HG02870 (cell line): ENCODE data around the gene SPECC1.
"Not testable (repeated sequence)": the region's sequence is repeated elsewhere in the genome, so short reads cannot be mapped to it uniquely, and the experiment has no call there.

Experiments used
- ATAC-seq: cut with Tn5 transposase; IDR thresholded peaks from one replicate; pipeline ENCODE4 v1.9.1; 2021; ENCODE audit warnings: mild to moderate bottlenecking, moderate library complexity; ENCODE audit not compliant: unreplicated experiment

SPECC1 gene

DNA sequence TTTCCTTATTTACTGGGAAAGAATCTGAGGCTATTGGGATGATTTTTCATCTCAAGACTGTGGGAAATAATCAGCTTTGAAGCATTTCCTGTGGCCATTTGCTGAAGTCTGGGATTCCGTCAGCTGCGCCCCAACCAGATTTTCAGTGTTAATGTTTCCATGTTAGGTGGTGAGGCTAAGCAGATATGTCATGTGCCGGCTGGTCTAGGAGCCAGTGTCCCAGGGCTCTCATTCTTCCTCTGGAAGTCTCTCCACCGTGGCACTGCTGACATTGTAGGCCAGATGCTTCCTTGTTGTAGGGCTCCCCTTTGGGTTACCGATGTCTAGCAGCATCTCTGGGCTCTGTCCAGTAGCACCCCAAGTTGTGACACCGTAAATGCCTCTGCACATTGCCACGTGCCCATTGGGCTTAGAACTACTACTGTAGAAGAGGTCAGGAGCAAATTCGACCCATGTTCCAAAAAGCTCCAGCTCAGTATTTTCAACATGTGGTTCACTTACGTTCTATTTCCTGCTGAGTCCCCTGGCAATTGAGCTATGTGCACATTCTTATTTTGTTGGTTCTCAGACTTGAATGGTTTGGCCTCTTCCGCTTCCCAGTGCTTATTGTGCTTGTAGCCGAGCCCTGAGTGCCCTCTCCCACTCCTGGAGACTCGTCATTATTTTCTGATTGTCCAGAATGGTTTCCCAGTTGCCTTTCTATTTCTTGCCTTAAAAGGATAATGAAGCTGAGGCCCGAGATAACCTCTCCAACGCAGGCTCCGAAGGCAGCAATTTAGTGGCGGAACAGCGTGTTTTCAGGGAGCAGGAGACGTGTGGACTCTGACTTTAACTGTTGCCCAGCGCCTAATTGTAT, 82.2 kb downstream of the SPECC1 start:
- no peak for ATAC-seq

DNA sequence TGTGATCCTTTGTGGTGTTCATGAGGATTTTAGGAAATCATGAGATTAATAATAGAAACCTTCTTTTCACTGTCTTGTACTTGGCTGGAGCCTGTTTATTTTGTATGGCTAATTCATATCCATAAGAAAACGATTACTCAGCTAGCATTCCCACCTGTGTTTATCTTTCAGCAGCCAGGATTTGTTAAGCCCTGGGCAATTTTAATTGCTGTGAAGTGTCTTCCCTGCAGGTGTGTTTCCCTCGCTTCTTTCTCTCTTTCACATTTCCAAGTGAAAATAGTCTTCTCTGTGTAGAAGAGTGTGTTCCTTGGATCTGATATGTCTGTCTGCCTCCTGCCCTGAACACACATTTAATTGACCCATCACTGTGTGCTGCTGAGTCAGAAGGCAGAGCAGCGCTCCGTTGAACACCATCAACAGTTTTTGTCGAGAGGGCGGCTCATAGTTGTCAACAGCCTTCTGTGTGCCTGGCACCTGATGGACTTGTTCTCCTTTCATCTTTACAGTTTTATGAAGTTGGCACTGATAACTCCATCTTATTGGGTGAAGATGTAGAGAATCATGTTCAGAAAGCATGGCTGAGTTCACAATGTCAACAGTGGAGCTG, 83.2 kb downstream of the SPECC1 start:
- no peak for ATAC-seq

DNA sequence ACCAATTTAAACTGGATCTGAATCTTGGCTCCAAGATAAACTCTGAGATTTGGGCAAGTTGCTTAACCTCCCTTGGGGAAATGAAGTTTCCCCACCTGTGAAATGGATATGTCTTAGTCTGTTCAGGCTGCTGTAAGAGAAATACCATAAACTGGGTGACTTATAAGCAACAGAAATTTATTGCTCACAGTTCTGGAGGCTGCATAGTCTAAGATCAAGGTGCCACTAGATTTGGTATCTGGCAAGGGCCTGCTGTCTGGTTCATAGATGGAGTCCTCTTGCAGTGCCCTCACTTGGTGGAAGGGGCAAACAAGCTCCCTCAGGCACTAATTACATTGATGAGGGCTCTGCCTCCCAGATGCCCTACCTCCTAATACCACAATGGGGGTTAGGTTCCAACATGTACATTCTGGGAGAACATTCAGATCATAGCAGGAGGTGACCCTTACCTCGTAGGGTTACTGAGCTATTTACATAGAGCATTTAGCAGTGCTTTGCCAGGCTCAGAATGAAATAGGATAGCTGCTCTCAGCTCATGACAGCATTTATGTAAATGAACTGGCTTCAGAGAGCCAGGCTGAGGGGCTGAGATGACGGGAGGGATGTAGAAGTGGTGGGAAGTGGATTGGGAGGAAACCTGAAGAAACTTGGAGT, 83.9 kb downstream of the SPECC1 start:
- no peak for ATAC-seq

DNA sequence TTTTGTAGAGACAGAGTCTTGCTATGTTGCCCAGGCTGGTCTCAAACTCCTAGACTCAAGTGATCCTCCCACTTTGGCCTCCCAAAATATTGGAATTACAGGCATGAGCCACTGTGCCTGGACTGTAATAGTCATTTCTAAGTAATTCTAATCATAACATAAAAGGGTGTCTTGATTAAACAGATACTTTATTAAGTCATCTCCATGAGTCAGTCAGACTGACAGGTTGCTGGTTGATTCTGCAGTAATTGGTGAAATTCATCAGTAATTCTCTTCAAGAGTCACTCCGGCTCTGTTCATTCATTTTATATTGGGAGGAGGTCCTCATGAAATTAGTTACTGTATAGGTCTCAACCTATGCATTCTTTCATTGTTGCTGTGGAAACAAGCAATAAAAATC, 85.6 kb downstream of the SPECC1 start:
- no peak for ATAC-seq

DNA sequence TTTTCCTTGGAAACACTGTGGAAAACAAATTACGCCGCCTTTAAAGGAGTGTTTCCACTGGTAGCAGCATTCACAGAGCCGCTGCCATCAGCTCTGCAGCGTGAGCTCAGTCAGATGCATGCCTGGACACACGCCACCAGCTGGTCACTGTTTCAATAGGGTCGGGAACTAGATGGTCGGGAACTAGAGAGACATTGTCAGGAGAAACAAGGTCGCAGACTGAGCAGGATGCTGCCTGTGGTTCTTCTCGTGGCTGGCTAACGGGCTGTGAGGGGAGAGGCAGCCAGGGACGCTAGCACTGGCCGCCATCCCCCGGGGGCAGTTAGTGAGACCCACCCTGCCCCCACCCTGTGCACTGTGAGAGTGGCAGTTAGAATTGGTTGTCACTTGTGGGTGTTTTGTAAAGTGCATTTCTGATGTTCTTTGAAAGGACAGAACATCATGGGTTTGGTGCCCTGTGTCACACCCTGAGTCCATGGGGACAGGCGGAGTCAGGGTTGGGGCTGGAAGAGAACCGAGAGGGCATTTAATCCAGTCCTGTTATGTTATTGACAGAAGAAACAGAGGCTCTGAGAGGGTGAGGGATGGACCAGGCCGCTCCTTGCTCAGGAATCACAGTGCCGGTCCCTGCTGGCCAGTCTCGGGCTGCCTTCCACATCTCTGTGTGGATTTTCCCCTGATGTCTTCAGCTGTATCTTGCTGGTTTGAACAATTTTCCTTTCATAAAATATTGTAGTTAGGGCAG, 86.3 kb downstream of the SPECC1 start:
- no peak for ATAC-seq

DNA sequence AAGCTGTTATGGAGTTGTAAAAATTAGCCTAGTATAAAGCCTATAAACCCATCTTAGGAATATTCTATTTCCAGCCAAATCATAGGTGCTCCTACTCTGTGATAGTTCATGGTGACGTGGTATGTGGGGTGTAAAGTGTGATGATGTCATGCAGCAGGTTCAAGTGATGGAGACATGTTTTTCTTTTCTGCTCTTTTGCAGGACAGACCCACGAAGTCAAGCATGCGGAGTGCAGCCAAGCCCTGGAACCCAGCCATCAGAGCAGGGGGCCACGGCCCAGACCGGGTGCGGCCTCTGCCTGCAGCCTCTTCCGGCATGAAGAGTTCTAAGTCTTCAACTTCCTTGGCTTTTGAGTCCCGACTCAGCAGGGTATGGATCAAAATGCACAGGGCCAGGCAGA, 87.3 kb downstream of the SPECC1 start:
- no peak for ATAC-seq

DNA sequence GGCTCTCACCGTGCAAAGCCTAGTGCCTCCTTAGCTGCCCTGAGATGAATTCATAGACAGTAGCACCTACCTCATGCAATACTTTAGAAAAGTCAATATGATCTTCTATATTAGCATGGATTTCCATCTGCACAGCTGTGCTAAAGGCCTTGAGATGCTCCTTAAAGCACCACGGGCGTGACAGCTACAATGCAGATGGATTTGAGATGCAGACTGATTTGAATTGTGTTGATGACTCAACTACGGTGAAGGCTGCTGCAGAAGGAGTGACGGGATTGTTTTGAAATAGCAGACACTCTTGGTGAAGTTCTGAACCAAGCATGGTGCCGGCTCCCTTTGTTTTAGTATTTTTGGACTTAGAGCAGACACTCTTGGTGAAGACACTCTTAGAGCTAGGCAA, 88.2 kb downstream of the SPECC1 start:
- no peak for ATAC-seq

DNA sequence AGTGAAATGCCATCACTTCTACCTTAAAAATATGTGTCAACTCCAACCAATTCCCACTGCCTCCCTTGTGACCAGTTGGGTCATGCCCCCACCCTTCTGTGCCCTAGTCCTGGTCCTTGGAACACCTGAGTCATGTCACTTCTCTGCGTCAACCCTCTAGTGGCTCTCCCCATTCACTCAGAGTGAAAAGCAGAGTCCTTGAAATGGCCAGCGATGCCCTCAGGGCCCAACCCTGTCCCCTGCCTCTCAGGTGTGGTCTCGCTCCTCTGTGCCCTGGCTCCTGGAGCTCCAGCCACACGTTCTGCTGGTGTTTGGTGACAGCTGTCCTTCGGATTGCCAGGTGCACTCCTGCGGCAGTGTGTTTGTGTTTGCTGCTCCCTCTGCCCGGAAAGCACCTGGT, 89.2 kb downstream of the SPECC1 start:
- ATAC-seq, result no peak

DNA sequence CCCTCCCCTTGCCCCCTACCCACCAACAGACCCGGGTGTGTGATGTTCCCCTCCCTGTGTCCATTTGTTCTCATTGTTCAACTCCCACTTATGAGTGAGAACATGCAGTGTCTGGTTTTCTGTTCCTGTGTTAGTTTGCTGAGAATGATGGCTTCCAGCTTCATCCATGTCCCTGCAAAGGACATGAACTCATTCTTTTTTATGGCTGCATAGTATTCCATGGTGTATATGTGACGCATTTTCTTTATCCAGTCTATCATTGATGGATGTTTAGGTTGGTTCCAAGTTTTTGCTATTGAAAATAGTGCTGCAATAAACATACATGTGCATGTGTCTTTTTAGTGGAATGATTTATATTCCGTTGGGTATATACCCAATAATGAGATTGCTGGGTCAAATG, 91.6 kb downstream of the SPECC1 start:
- ATAC-seq, result not testable (repeated sequence)

DNA sequence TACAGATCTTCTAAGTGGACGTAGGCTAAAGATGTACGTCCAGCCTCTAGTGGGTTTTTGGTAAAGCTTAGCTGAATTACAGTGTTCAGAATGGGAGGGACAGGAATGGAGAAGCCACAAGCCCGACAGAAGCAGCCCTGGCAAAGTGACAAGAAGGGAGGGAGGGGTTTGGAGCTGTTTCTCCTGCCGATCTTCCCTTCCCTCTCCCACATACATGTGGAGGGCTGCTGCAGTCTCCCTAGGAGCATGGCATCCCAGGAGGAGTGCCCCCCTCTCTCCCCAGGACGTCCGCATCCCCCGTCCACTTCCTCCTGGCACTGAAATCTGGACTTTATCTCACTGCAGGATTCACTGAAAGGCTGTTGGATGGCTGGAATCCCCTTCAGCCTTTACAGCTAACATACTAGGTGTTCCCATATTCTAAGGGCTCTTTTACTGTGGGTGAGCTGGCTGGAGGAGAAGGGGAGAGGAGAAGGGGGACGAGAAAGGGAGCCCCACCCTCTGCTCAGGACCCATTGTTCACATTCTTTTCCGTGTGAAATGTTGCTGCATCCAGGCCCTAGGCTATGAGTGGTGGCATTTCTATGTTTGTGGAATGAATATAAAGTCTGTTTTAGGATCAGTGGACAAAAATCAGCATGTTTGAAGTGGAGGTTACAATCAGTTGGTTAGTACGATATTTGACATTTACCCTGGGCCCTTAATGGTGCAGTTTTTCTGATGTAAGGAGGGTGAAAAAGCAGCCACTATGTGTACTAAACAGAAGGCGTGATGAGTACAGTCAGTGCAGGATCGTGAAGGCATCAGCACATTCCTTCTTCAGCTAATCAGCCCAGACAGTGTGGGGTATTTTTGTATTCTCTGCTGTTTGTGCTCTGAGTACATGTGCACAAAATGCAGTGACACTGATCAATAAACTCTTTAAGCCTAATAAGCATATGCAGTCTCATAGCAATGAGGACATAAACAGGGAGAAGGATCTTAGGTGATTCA, 94.6 kb downstream of the SPECC1 start:
- no peak for ATAC-seq

DNA sequence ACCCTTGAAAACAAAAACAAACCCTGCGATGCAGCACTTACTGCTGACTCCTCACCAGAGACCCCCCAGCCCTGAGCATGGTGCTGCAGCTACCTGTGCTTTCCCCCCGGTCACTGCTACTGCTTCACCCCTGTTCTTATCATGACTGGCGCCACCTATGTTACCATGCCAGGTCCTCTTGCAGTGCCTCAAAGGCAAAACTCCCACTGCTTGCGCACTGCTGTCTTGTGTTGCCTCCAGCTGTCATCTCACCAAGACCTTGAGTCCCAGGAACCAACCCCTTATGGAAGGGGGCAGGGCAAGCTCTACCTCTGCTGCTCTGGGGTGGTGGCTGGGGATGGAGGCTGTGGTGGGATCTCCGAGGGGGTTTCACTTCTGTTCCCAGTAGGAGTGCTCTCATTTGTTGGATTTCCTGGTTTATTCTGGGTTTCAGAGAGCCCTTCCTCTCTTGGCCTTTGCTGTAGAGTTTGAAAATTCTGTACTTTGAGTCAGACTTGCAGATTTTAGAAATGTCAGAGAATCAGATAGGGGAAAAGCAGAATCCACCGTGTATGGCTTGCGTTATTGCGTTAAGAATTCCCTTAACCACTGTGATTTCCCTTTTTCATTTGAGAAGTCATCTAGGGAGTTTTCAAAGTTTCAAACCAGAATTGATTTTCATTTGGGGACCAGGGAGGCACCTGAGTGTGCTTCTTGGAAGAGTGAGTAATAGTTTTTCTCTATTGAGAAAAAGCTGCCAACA, 96.6 kb downstream of the SPECC1 start:
- no peak for ATAC-seq

DNA sequence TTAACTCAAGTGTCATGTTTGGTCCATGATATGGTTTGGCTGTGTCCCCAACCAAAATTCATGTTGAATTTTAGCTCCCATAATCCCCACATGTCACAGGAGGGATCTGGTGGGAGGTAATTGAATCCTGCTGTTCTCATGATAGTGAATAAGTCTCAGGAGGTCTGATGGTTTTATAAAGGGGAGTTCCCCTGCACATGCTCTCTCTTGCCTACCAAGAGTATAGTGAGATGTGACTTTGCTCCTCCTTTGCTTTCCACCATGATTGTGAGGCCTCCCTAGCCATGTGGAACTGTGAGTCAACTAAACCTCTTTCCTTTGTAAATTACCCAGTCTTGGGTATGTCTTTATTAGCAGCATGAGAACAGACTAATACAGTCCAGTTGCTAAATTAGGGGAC, 97.3 kb downstream of the SPECC1 start:
- not testable (repeated sequence) for ATAC-seq

DNA sequence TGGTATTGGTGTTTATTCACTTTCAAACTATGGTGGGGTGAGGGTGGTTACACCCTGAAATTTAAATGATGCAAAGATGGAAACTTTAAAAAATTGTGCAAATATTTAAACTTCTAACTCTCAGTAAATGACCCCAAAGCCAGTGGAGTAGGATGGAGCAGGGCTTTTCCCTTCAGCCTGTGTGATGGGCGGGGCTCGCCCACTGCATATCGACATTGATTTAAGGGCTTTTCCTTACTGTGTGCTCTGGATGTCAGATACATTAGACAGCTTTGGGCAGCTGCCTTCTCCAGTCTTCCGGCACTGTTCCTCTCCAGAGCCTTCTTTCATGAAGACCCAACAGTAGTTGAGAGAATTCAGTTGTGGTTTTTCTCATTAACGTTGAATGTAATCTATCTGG, 99.9 kb downstream of the SPECC1 start:
- no peak for ATAC-seq

DNA sequence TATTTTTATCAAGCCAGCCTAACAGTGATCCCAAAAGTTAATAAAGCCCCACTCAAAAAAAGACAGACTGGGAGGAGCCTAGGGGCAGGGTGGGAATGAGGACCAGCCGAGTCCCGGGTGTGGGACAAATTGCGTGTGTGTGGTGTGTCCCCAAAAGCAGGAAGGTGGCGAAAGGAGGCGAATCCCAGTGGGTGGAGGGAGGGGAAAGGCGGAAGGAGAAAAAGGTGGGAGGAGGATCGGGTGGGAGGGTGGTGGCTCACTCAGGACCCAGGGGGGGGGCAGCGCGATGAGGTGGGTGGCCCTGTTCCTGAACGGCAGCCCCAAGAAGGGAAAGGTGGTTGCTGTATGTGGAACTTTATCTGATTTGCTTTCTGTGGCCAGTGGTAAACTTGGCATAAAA, 102.4 kb downstream of the SPECC1 start:
- no peak for ATAC-seq

DNA sequence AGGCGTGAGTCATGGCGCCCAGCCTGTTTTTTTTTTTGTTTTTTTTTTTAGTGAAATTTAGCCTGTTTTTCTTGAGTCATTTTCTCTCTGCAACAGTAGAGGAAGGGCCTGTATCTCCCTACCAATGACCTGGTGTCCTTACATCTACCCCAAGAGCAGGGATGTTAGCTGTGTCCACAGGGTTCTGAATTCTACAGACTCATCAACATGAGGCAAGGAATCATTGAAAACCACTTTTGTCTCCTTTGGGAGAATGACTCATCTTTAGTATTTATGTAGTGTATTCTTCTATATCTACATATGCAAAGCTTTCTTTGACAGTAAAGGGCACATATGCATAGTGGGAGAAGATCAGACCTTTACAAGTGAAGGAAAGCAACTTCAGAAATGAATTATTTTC, 105.3 kb downstream of the SPECC1 start:
- no peak for ATAC-seq

DNA sequence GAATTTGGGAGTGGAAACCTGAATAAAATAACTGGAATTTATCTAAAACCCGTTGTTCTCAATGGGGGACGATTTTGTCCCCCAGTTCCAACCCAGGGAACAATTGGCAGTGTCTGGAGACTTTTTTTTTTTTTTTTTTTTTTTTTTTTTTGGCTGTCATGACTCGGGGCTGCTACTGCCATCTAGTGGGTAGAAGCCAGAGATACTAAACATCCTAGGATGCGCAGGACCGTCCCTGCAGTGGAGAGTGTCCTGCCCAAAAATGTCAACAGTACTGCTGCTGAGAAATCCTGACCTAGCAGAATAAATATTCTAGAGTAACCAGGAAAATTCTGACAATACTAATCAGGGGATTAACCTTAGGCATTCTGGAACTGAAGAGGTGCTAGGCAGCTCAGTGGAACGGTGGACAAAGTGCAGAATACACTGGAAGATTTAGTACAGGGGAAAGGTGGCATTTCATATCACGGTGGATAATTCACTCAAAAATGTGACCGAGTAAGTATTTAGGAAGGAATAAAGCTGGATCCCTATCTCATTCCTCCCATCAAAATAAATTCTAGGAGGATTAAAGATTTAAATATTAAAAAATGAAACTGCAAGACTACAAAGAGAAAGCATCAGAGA, 107.6 kb downstream of the SPECC1 start:
- ATAC-seq, result no peak

DNA sequence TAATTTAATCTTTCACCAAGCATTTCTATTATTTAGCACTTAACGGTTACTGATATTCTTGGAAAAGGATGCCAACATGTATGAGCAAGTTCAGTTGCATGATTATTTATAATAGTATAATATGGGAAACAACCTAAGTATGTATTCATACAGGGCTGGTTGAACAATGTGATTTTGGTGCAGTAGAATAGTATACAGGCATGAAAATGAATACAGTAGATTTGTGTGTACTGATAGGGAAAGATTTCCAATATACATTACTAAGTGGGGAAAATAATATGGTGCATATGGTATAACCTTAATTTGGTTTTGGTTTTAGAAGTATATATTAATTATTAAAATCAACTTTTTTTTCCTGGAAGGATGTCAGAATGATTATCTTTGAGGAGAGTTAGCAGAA, 109.1 kb downstream of the SPECC1 start:
- no peak for ATAC-seq

DNA sequence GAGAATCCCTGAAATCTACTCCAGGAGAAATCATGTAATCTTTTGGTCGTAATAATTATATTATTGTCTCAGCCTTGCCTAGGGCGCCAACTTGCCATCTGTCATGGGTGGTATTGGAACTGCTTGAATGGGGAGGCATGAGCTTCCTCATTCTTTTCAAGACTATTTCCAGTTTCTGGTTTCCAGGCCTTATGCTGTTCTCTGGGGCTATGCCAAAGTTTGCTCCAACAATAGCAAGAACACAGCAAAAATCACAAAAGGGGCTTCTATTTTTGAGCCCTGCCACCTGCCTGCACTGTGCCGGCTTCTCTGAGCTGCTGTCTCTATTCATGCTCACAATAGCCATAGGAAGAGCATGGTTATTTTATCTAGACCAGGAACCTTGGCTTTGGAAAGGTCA, 111.7 kb downstream of the SPECC1 start:
- ATAC-seq, result no peak
